AG08395 (cell line): ENCODE results near the gene ECE1.
A peak's percentile ranks its signal among the peaks of the same experiment; 100 is the strongest.

Experiments
- DNase-seq: peaks from one replicate; pipeline ENCODE4 v3.0.0; 2012; ENCODE audit warnings: mixed read lengths, low spot score

The ECE1 gene

GRCh38 chr1:21267191-21268077 is 22.8 kb downstream of the ECE1 start:
- DNase-seq = no peak

GRCh38 chr1:21266119-21266774 is 24.0 kb downstream of the ECE1 start:
- DNase-seq = no peak

GRCh38 chr1:21265644-21266043 is 24.6 kb downstream of the ECE1 start:
- DNase-seq = no peak

GRCh38 chr1:21264898-21265297 is 25.4 kb downstream of the ECE1 start:
- DNase-seq = no peak

GRCh38 chr1:21263653-21264225 is 26.5 kb downstream of the ECE1 start:
- no peak for DNase-seq

GRCh38 chr1:21263052-21263429 is 27.2 kb downstream of the ECE1 start:
- DNase-seq = no peak

GRCh38 chr1:21262293-21263051 is 27.8 kb downstream of the ECE1 start:
- DNase-seq = peak; percentile 79

GRCh38 chr1:21261551-21262292 is 28.5 kb downstream of the ECE1 start:
- DNase-seq = peak; percentile 94

GRCh38 chr1:21260405-21261125 is 29.7 kb downstream of the ECE1 start:
- DNase-seq = no peak

- no peak for DNase-seq
Measured at GRCh38 chr1:21259316-21260076, 30.8 kb downstream of the ECE1 start.

- no peak for DNase-seq
Measured at GRCh38 chr1:21258331-21259134, 31.7 kb downstream of the ECE1 start.

- no peak for DNase-seq
Measured at GRCh38 chr1:21257431-21258135, 32.7 kb downstream of the ECE1 start.

GRCh38 chr1:21256776-21257175 is 33.5 kb downstream of the ECE1 start:
- no peak for DNase-seq

- DNase-seq = no peak
Measured at GRCh38 chr1:21255943-21256320, 34.3 kb downstream of the ECE1 start.

GRCh38 chr1:21255284-21255942 is 34.9 kb downstream of the ECE1 start:
- peak; percentile 85 for DNase-seq

- DNase-seq = no peak
Measured at GRCh38 chr1:21254335-21254951, 35.8 kb downstream of the ECE1 start.

- peak; percentile 89 for DNase-seq
Measured at GRCh38 chr1:21251773-21252471, 38.3 kb downstream of the ECE1 start.
